HepG2 (cell line): ENCODE measurements around the gene HCFC2. TPM values are rescaled to one million over a fixed set of nuclear protein-coding genes. Genes with fewer than 3 reads are reported as not detected.

Experiments used
- ARHGAP35 ChIP-seq: sonication (generic); formaldehyde crosslinking; IDR thresholded peaks from 2 replicates; pipeline ENCODE4 v1.9.0; 2022; ENCODE audit warnings: mild to moderate bottlenecking, inconsistent platforms, moderate library complexity, missing genetic modification reagents, borderline replicate concordance
- BRD4 ChIP-seq: sonication (generic); formaldehyde crosslinking; IDR thresholded peaks from 2 replicates; pipeline ENCODE4 v1.4.0; 2020; ENCODE audit warnings: missing genetic modification reagents
- DPF2 ChIP-seq: sonication (generic); formaldehyde crosslinking; IDR thresholded peaks from 2 replicates; pipeline ENCODE4 v1.4.0; 2020; ENCODE audit warnings: mild to moderate bottlenecking, low read depth, missing genetic modification reagents, borderline replicate concordance
- LCORL ChIP-seq, 2 experiments: fragments of 450-650 bp in 1 of 2; sonication (generic) in 1 of 2; formaldehyde crosslinking in 1 of 2; IDR thresholded peaks; 2 replicates each; pipeline versions ENCODE4 v1.5.0 to v1.6.1; 2017 to 2020; ENCODE audit warnings: antibody characterized with exemption in 1 of 2, missing genetic modification reagents in 1 of 2
- MBD4 ChIP-seq: IDR thresholded peaks from 2 replicates; pipeline ENCODE4 v1.6.1; 2012; ENCODE audit warnings: low read length, inconsistent platforms, borderline replicate concordance
- MED13 ChIP-seq: sonication (generic); formaldehyde crosslinking; IDR thresholded peaks from 2 replicates; pipeline ENCODE4 v1.5.0; 2020; ENCODE audit warnings: missing genetic modification reagents
- MZF1 ChIP-seq: sonication (generic); formaldehyde crosslinking; IDR thresholded peaks from 2 replicates; pipeline ENCODE4 v1.8.1; 2023; ENCODE audit warnings: mild to moderate bottlenecking, missing genetic modification reagents, borderline replicate concordance
- PRPF4 ChIP-seq: fragments of 200-400 bp; formaldehyde crosslinking; IDR thresholded peaks from 2 replicates; pipeline ENCODE4 v1.6.1; 2016; ENCODE audit warnings: low read length, low read depth; ENCODE audit not compliant: poor library complexity, severe bottlenecking
- REPIN1 ChIP-seq: sonication (generic); formaldehyde crosslinking; IDR thresholded peaks from 2 replicates; pipeline ENCODE4 v1.8.0; 2022; ENCODE audit warnings: missing genetic modification reagents, low read depth, mild to moderate bottlenecking, borderline replicate concordance
- SP2 ChIP-seq: sonication (generic); formaldehyde crosslinking; IDR thresholded peaks from 2 replicates; pipeline ENCODE4 v1.5.1; 2020; ENCODE audit warnings: mild to moderate bottlenecking, missing genetic modification reagents
- ZBTB2 ChIP-seq: sonication (generic); formaldehyde crosslinking; IDR thresholded peaks from 2 replicates; pipeline ENCODE4 v1.8.0; 2022; ENCODE audit warnings: low read depth, missing genetic modification reagents
- ZMAT5 ChIP-seq: sonication (generic); formaldehyde crosslinking; IDR thresholded peaks from 2 replicates; pipeline ENCODE4 v1.5.0; 2020; ENCODE audit warnings: mild to moderate bottlenecking, low read depth, missing genetic modification reagents, borderline replicate concordance
- ZNF20 ChIP-seq: sonication (generic); formaldehyde crosslinking; IDR thresholded peaks from 2 replicates; pipeline ENCODE4 v1.4.0; 2020; ENCODE audit warnings: mild to moderate bottlenecking, moderate library complexity, missing genetic modification reagents
- ZNF207 ChIP-seq: fragments of 450-650 bp; IDR thresholded peaks from 2 replicates; pipeline ENCODE4 v1.6.1; 2016; ENCODE audit warnings: antibody characterized with exemption, borderline replicate concordance
- ZNF570 ChIP-seq: sonication (generic); formaldehyde crosslinking; IDR thresholded peaks from 2 replicates; pipeline ENCODE4 v1.4.0; 2020; ENCODE audit warnings: mild to moderate bottlenecking, missing genetic modification reagents, borderline replicate concordance
- ZNF572 ChIP-seq: sonication (generic); formaldehyde crosslinking; IDR thresholded peaks from 2 replicates; pipeline ENCODE4 v1.5.1; 2020; ENCODE audit warnings: mild to moderate bottlenecking, missing genetic modification reagents
- ZNF782 ChIP-seq: sonication (generic); formaldehyde crosslinking; IDR thresholded peaks from 2 replicates; pipeline ENCODE4 v1.4.0; 2020; ENCODE audit warnings: missing genetic modification reagents, mild to moderate bottlenecking, borderline replicate concordance
- ZNF841 ChIP-seq: sonication (generic); formaldehyde crosslinking; IDR thresholded peaks from 2 replicates; pipeline ENCODE4 v1.8.1; 2023; ENCODE audit warnings: missing genetic modification reagents, borderline replicate concordance
- polyA plus RNA-seq, 8 experiments: library from polyadenylated mRNA; depleted of rRNA in 3 of 8; stranded (reverse) in 7 of 8; unstranded in 1 of 8; fragments of >200 nt; fragmentation: Illumina TruSeq in 4 of 8; extraction: Trizol in 4 of 8; gene quantifications; 2 replicates each; pipeline versions ENCODE4 v1.2.1 to v1.2.3, GENCODE V29; 2011 to 2016; ENCODE audit warnings: low read depth in 4 of 8, missing spikeins in 1 of 8, mixed read lengths in 1 of 8; ENCODE audit not compliant: insufficient read depth in 1 of 8
- total RNA-seq, 5 experiments: library from RNA; depleted of rRNA; stranded (reverse); fragments of >200 nt; fragmentation: Illumina TruSeq; extraction: Trizol; gene quantifications; 2 replicates each; pipeline ENCODE4 v1.2.3, GENCODE V29; 2016; ENCODE audit warnings: low read depth in 1 of 5
- TF ChIP-seq, protein P1 (sequence below): sonication (generic); formaldehyde crosslinking; IDR thresholded peaks from 2 replicates; pipeline ENCODE4 v1.4.0; 2020; ENCODE audit warnings: missing genetic modification reagents, mild to moderate bottlenecking, borderline replicate concordance
- TF ChIP-seq, protein P2 (sequence below): sonication (generic); formaldehyde crosslinking; IDR thresholded peaks from 2 replicates; pipeline ENCODE4 v1.5.0; 2020; ENCODE audit warnings: mild to moderate bottlenecking, missing genetic modification reagents, borderline replicate concordance

The HCFC2 gene
- total and polyA plus RNA-seq, 2 of the 13 experiments (the other 11 are each of a cell fraction or from before 2014, with no cell fraction given), result 3.7 to 4.9 TPM

DNA sequence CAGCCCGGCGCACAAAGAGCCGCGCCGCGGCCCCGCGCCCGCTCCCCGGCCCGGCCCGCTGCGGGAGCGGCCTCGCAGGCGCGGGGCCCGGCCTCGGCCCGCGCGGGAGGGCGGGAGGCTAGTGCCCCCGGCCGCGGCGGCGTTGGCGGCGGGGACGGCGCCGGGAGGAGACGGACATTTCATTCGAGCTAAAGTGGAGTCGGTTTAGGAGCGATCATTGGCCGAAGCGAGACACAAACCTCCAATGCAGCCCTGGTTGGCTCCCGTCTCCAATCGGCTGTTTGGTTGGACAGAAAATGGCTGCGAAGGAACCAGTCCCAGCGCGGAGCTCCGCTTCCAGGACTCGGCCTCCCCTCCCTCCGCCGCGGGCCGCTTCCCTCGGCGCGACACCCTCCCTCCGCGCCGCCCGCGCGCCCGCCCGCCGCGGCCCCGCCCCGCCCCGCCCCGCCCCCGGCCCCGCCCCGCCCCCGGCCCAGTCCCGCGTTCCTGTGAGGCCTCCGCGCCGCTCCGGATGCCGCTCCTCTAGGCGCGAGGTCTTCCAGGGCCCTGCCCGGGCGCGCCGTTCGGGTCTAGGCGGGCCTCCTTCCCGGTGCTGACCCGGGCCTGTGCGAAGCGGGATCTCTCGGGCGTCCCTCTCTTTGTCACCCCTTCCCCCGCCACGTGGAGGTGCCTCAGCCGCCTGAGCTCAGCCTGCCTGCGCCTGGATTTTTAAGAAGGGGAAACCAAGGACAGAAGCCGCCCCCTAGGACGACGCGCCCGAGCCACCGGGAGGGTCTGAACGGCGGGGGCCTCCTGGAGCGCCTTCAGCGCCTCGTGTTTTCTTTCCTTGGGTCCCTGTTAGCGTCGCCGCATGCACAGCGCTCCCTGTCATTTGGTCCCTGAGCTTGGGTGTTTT lies 73.8 kb downstream of the HCFC2 start, which contains the start of gene NFYB (continued):
- peak; percentile 57; the same call in 1 of the 2 replicates for TF ChIP-seq ARHGAP35
- TF ChIP-seq PRPF4, result no peak
- TF ChIP-seq MZF1 (CRISPR knock-in tag), result 0 out of 2 replicates have a peak, but pooled peaks have one; percentile 73
- TF ChIP-seq ZNF570 (CRISPR knock-in tag), result no peak
- TF ChIP-seq ZNF207, result no peak
- TF ChIP-seq REPIN1 (CRISPR knock-in tag), result peak; percentile 48; the same call in 1 of the 2 replicates
- TF ChIP-seq, protein P1, sequence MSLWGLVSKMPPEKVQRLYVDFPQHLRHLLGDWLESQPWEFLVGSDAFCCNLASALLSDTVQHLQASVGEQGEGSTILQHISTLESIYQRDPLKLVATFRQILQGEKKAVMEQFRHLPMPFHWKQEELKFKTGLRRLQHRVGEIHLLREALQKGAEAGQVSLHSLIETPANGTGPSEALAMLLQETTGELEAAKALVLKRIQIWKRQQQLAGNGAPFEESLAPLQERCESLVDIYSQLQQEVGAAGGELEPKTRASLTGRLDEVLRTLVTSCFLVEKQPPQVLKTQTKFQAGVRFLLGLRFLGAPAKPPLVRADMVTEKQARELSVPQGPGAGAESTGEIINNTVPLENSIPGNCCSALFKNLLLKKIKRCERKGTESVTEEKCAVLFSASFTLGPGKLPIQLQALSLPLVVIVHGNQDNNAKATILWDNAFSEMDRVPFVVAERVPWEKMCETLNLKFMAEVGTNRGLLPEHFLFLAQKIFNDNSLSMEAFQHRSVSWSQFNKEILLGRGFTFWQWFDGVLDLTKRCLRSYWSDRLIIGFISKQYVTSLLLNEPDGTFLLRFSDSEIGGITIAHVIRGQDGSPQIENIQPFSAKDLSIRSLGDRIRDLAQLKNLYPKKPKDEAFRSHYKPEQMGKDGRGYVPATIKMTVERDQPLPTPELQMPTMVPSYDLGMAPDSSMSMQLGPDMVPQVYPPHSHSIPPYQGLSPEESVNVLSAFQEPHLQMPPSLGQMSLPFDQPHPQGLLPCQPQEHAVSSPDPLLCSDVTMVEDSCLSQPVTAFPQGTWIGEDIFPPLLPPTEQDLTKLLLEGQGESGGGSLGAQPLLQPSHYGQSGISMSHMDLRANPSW (CRISPR knock-in tag), result no peak
- no peak for TF ChIP-seq ZNF20
- TF ChIP-seq LCORL (IDR thresholded peaks at IDR 0.05), result no peak
- peak; percentile 14; the same call in 1 of the 2 replicates for TF ChIP-seq LCORL (CRISPR knock-in tag; IDR thresholded peaks at IDR 0.05)
- no peak for TF ChIP-seq ZNF782 (CRISPR knock-in tag)
- TF ChIP-seq DPF2 (CRISPR knock-in tag), result no peak
- no peak for TF ChIP-seq MED13 (CRISPR knock-in tag)
- no peak for TF ChIP-seq ZNF841 (CRISPR knock-in tag)
- 0 out of 2 replicates have a peak, but pooled peaks have one; percentile 29 for TF ChIP-seq BRD4 (CRISPR knock-in tag)
- TF ChIP-seq ZBTB2, result peak; percentile 42
- TF ChIP-seq ZMAT5 (CRISPR knock-in tag), result 0 out of 2 replicates have a peak, but pooled peaks have one; percentile 42
- TF ChIP-seq SP2 (CRISPR knock-in tag), result peak; percentile 83
- TF ChIP-seq, protein P2, sequence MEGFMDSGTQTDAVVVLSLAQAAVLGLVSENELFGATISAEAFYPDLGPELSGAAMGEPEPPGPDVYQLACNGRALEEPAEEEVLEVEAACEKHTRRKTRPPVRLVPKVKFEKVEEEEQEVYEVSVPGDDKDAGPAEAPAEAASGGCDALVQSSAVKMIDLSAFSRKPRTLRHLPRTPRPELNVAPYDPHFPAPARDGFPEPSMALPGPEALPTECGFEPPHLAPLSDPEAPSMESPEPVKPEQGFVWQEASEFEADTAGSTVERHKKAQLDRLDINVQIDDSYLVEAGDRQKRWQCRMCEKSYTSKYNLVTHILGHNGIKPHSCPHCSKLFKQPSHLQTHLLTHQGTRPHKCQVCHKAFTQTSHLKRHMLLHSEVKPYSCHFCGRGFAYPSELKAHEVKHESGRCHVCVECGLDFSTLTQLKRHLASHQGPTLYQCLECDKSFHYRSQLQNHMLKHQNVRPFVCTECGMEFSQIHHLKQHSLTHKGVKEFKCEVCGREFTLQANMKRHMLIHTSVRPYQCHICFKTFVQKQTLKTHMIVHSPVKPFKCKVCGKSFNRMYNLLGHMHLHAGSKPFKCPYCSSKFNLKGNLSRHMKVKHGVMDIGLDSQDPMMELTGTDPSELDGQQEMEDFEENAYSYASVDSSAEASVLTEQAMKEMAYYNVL (CRISPR knock-in tag), result no peak
- TF ChIP-seq ZNF572 (CRISPR knock-in tag), result no peak
- TF ChIP-seq MBD4, result no peak
